IMR-90 (cell line): Measurements from ENCODE around the gene RHBDF1. TPM values are rescaled to one million over a fixed set of nuclear protein-coding genes. Genes with fewer than 3 reads are reported as not detected.

ENCODE experiments used
- ATAC-seq: fragments of 200-7000 bp; cut with Tn5 transposase; 2 replicates; pipeline ENCODE4 v1.9.1; 2020; ENCODE audit warnings: low read depth, mild to moderate bottlenecking, moderate library complexity
- BruUV-seq: library from RNA; stranded (reverse); fragments of 400-500 nt; replicated peaks from 2 replicates; lab custom pipeline; 2021; lab: Mats Ljungman, UMichigan
- CTCF ChIA-PET: fragments of 300-600 bp; formaldehyde crosslinking; extraction: SDS; loops from one replicate; lab custom pipeline; 2021; ENCODE audit warnings: antibody characterized with exemption; lab: Yijun Ruan, JAX
- POLR2A ChIA-PET: fragments of 300-600 bp; sonication (Branson Sonifier 250); formaldehyde crosslinking; loops from one replicate; lab custom pipeline; 2022; ENCODE audit warnings: antibody characterized with exemption; ENCODE audit not compliant: unreplicated experiment; lab: Charles Lee
- DNase-seq: peaks from one replicate; pipeline ENCODE4 v3.0.0; 2013
- H2AFZ ChIP-seq: replicated peaks from 2 replicates; pipeline ENCODE3; 2013; ENCODE audit warnings: low read length, mild to moderate bottlenecking; ENCODE audit not compliant: poor library complexity
- H2AK5ac ChIP-seq: 2 replicates; pipeline ENCODE4 v1.6.1; 2013; ENCODE audit warnings: low read depth, low read length, inconsistent platforms
- H2AK9ac ChIP-seq: replicated peaks from 2 replicates; pipeline ENCODE3; 2013; ENCODE audit warnings: mild to moderate bottlenecking, low read depth, low read length, moderate library complexity; ENCODE audit not compliant: poor library complexity
- H2BK120ac ChIP-seq: 2 replicates; pipeline ENCODE4 v1.6.1; 2013; ENCODE audit warnings: low read depth, low read length, inconsistent platforms
- H2BK15ac ChIP-seq: 3 replicates; pipeline ENCODE4 v1.6.1; 2013; ENCODE audit warnings: low read depth, low read length, inconsistent platforms
- H2BK20ac ChIP-seq: 2 replicates; pipeline ENCODE4 v1.6.1; 2013; ENCODE audit warnings: low read depth, mild to moderate bottlenecking, inconsistent platforms, low read length, moderate library complexity
- H2BK5ac ChIP-seq: 2 replicates; pipeline ENCODE4 v1.6.1; 2013; ENCODE audit warnings: mild to moderate bottlenecking, low read depth, low read length, inconsistent platforms; ENCODE audit not compliant: poor library complexity, severe bottlenecking
- H3K14ac ChIP-seq: replicated peaks from 2 replicates; pipeline ENCODE4 v1.6.1; 2013; ENCODE audit warnings: low read depth, low read length, inconsistent platforms
- H3K18ac ChIP-seq: 2 replicates; pipeline ENCODE4 v1.6.1; 2013; ENCODE audit warnings: low read depth, low read length, control low read depth
- H3K23ac ChIP-seq: 2 replicates; pipeline ENCODE4 v1.6.1; 2013; ENCODE audit warnings: low read depth, low read length, inconsistent platforms
- H3K27ac ChIP-seq: 2 replicates; pipeline ENCODE4 v1.5.1; 2013; ENCODE audit warnings: mild to moderate bottlenecking, control low read depth, low read length; ENCODE audit not compliant: insufficient read depth
- H3K27me3 ChIP-seq: 2 replicates; pipeline ENCODE4 v1.6.1; 2013; ENCODE audit warnings: low read length; ENCODE audit not compliant: control insufficient read depth, insufficient read depth
- H3K36me3 ChIP-seq: 2 replicates; pipeline ENCODE4 v1.6.1; 2013; ENCODE audit warnings: low read length, mixed read lengths; ENCODE audit not compliant: control insufficient read depth, insufficient read depth
- H3K4ac ChIP-seq: 2 replicates; pipeline ENCODE4 v1.6.1; 2013; ENCODE audit warnings: low read depth, low read length, inconsistent platforms
- H3K4me1 ChIP-seq: 2 replicates; pipeline ENCODE4 v1.6.1; 2013; ENCODE audit warnings: low read length, mixed read lengths; ENCODE audit not compliant: control insufficient read depth, insufficient read depth
- H3K4me2 ChIP-seq: 2 replicates; pipeline ENCODE4 v1.6.1; 2013; ENCODE audit warnings: low read depth, mild to moderate bottlenecking, control low read depth, low read length, moderate library complexity
- H3K4me3 ChIP-seq: 2 replicates; pipeline ENCODE4 v1.5.1; 2013; ENCODE audit warnings: low read depth, mild to moderate bottlenecking, control low read depth, low read length, moderate library complexity; ENCODE audit not compliant: insufficient read depth
- H3K56ac ChIP-seq: 2 replicates; pipeline ENCODE4 v1.6.1; 2013; ENCODE audit warnings: low read length, inconsistent platforms; ENCODE audit not compliant: insufficient read depth; ENCODE audit errors: extremely low read depth
- H3K79me1 ChIP-seq, 2 experiments: 2 replicates each; pipeline ENCODE4 v1.6.1; 2013; ENCODE audit warnings: low read length in 2 of 2, inconsistent platforms in 1 of 2, low read depth in 1 of 2
- H3K9ac ChIP-seq: 2 replicates; pipeline ENCODE4 v1.6.1; 2013; ENCODE audit warnings: low read depth, low read length, control low read depth
- H3K9me1 ChIP-seq: 2 replicates; pipeline ENCODE4 v1.6.1; 2013; ENCODE audit warnings: low read length, inconsistent platforms; ENCODE audit not compliant: insufficient read depth
- H3K9me3 ChIP-seq: 2 replicates; pipeline ENCODE4 v1.6.1; 2013; ENCODE audit warnings: low read length; ENCODE audit not compliant: control insufficient read depth, insufficient read depth
- H4K20me1 ChIP-seq: 2 replicates; pipeline ENCODE4 v1.6.1; 2013; ENCODE audit warnings: low read length, inconsistent platforms; ENCODE audit not compliant: insufficient read depth
- H4K5ac ChIP-seq: 2 replicates; pipeline ENCODE4 v1.6.1; 2013; ENCODE audit warnings: mild to moderate bottlenecking, low read depth, low read length, control low read depth
- H4K8ac ChIP-seq, 2 experiments: 2 replicates each; pipeline ENCODE4 v1.6.1; 2013; ENCODE audit warnings: low read depth in 2 of 2, low read length in 2 of 2, control low read depth in 1 of 2, inconsistent platforms in 1 of 2
- H4K91ac ChIP-seq: 2 replicates; pipeline ENCODE4 v1.6.1; 2013; ENCODE audit warnings: low read depth, low read length, inconsistent platforms; ENCODE audit not compliant: insufficient read depth
- BHLHE40 ChIP-seq: fragments of 150-350 bp; IDR thresholded peaks from 2 replicates; pipeline ENCODE4 v1.6.1; 2016; ENCODE audit warnings: mild to moderate bottlenecking, low read depth, low read length
- CEBPB ChIP-seq: IDR thresholded peaks from 2 replicates; pipeline ENCODE4 v1.6.1; 2012; ENCODE audit warnings: low read depth, low read length, improper control_type of control experiment
- CHD1 ChIP-seq: IDR thresholded peaks from 2 replicates; pipeline ENCODE4 v1.6.1; 2012; ENCODE audit warnings: low read depth, low read length, improper control_type of control experiment
- FOS ChIP-seq: fragments of 150-350 bp; IDR thresholded peaks from 2 replicates; pipeline ENCODE4 v1.6.1; 2016; ENCODE audit warnings: low read depth, low read length
- POLR2A ChIP-seq: IDR thresholded peaks from 2 replicates; pipeline ENCODE4 v1.6.1; 2012; ENCODE audit warnings: mild to moderate bottlenecking, low read depth, low read length
- RAD21 ChIP-seq: IDR thresholded peaks from 2 replicates; pipeline ENCODE4 v1.6.1; 2012; ENCODE audit warnings: low read length, improper control_type of control experiment
- RCOR1 ChIP-seq: IDR thresholded peaks from 2 replicates; pipeline ENCODE4 v1.6.1; 2012; ENCODE audit warnings: mild to moderate bottlenecking, low read length, improper control_type of control experiment; ENCODE audit not compliant: insufficient replicate concordance
- RFX5 ChIP-seq: IDR thresholded peaks from 2 replicates; pipeline ENCODE4 v1.8.0; 2012; ENCODE audit warnings: low read depth, mild to moderate bottlenecking, low read length, moderate library complexity
- SMC3 ChIP-seq: fragments of 150-350 bp; IDR thresholded peaks from 2 replicates; pipeline ENCODE4 v1.6.1; 2016; ENCODE audit warnings: low read depth, mild to moderate bottlenecking, antibody characterized with exemption, low read length, moderate library complexity
- WGBS, 2 experiments: methylation state at CpG; one replicate each; pipeline versions ENCODE4 v1.1.5 to v1.1.7; 2013; ENCODE audit warnings: missing lambda C conversion rate in 2 of 2; ENCODE audit not compliant: insufficient read length in 1 of 2; ENCODE audit errors: extremely low coverage in 2 of 2; 5-methylcytosine and 5-hydroxymethylcytosine counted together
- dilution Hi-C: fragments of 300-500 bp; cut with HindIII; formaldehyde crosslinking; loops from one replicate; pipeline ENCODE4 v1.14.3; 2018; ENCODE audit warnings: low sequenced_read_pairs; ENCODE audit not compliant: unreplicated experiment
- in situ Hi-C: fragments of 300-500 bp; cut with MboI; formaldehyde crosslinking; loops from 3 replicates; pipeline ENCODE4 v1.14.3; 2019; ENCODE audit warnings: low sequenced_read_pairs, inconsistent platforms, mixed read lengths
- intact Hi-C: fragments of 100-400 bp; cut with micrococcal nuclease; formaldehyde crosslinking; loops from 2 replicates; pipeline ENCODE4 v1.10.0; 2022
- polyA plus RNA-seq, 3 experiments: library from polyadenylated mRNA; depleted of rRNA; stranded (reverse); fragments of >200 nt; gene quantifications; 2 replicates each; pipeline ENCODE4 v1.2.3, GENCODE V29; 2012; ENCODE audit warnings: low replicate concordance in 1 of 3
- total RNA-seq: library from RNA; depleted of rRNA; stranded (reverse); fragments of >200 nt; gene quantifications from 2 replicates; pipeline ENCODE4 v1.2.3, GENCODE V29; 2012
- TF ChIP-seq, protein P1 (sequence below): fragments of 150-350 bp; IDR thresholded peaks from 2 replicates; pipeline ENCODE4 v1.6.1; 2016; ENCODE audit warnings: low read depth, mild to moderate bottlenecking, low read length, moderate library complexity, borderline replicate concordance
- TF ChIP-seq, protein P2 (sequence below): fragments of 150-350 bp; IDR thresholded peaks from 2 replicates; pipeline ENCODE4 v1.6.1; 2017; ENCODE audit warnings: mild to moderate bottlenecking, antibody characterized with exemption, low read length, low read depth

Gene RHBDF1
- total and polyA plus RNA-seq, 2 of the 4 experiments (the other 2 are of a cell fraction): 13.8 to 86.6 TPM

DNA sequence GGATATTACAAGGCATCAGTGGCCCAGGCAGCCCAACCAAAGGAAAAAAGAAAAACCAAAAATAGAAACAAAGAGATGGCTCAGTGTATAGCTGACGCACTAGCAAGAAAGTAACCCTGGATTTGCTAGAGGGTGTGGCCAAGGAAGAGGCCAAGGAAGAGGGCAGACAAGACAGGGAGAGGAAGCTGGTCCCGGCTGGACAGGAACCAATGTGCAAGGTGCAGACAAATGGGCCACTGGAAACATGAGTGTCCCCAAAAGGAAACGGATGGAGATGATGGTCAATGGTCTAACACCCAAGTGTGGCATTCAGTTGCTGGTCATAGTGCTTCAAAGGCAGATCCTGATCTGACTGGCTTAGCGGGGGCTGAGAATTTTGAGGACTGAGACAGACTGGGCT is 29.7 kb downstream of the RHBDF1 start:
- ChIA-PET POLR2A (no interaction called here), CTCF (no interaction called here)
- WGBS, 2 experiments: 96% methylated on average over 3 of the region's 4 CpGs; no CpG with 5 or more reads in 1 of the 2 experiments

More for the DNA sequence above, 29.7 kb downstream of the RHBDF1 start:
- Histone ChIP-seq H2BK20ac (no peak overlapping the region), H3K9ac (no peak overlapping the region), H3K36me3 (peaks cover 15% of the 10 kb centered on the region), H3K27me3 (no peaks in the 10 kb centered on the region), H4K5ac (no peak overlapping the region), H3K27ac (no peak overlapping the region), H2AFZ (no peak overlapping the region), H3K9me3 (no peaks in the 10 kb centered on the region), H4K8ac (no peak overlapping the region), H3K4ac (no peak overlapping the region), H3K23ac (no peak overlapping the region), H2BK15ac (no peak overlapping the region), H2BK5ac (no peak overlapping the region), H3K18ac (no peak overlapping the region), H3K14ac (no peak overlapping the region), H3K79me1 (peaks cover 4 to 10% of the 10 kb centered on the region in 2 experiments; a peak in 3 of 4 replicates), H3K9me1 (no peaks in the 10 kb centered on the region; the same call in 1 of the 2 replicates), H2BK120ac (no peak overlapping the region), H3K4me2 (no peak overlapping the region), H4K91ac (no peak overlapping the region), H3K4me3 (no peak overlapping the region), H3K56ac (no peak overlapping the region), H4K20me1 (peaks cover 3% of the 10 kb centered on the region; the same call in 1 of the 2 replicates), H3K4me1 (peaks cover 5% of the 10 kb centered on the region; the same call in 1 of the 2 replicates), H2AK5ac (no peak overlapping the region), H2AK9ac (no peak overlapping the region)
- intact Hi-C loops: no loop called here
- no TSS peak for BruUV-seq
- no peak for DNase-seq
- ATAC-seq: no peak
- dilution Hi-C loops: no loop called here
- in situ Hi-C loops: no loop called here
- no peak for TF ChIP-seq RFX5
- TF ChIP-seq, protein P1, sequence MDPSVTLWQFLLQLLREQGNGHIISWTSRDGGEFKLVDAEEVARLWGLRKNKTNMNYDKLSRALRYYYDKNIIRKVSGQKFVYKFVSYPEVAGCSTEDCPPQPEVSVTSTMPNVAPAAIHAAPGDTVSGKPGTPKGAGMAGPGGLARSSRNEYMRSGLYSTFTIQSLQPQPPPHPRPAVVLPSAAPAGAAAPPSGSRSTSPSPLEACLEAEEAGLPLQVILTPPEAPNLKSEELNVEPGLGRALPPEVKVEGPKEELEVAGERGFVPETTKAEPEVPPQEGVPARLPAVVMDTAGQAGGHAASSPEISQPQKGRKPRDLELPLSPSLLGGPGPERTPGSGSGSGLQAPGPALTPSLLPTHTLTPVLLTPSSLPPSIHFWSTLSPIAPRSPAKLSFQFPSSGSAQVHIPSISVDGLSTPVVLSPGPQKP: no peak
- TF ChIP-seq RAD21: no peak
- no peak for TF ChIP-seq FOS
- TF ChIP-seq SMC3: no peak
- no peak for TF ChIP-seq POLR2A
- no peak for TF ChIP-seq CHD1
- no peak for TF ChIP-seq CEBPB
- TF ChIP-seq, protein P2, sequence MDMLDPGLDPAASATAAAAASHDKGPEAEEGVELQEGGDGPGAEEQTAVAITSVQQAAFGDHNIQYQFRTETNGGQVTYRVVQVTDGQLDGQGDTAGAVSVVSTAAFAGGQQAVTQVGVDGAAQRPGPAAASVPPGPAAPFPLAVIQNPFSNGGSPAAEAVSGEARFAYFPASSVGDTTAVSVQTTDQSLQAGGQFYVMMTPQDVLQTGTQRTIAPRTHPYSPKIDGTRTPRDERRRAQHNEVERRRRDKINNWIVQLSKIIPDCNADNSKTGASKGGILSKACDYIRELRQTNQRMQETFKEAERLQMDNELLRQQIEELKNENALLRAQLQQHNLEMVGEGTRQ: no peak
- no peak for TF ChIP-seq BHLHE40
- TF ChIP-seq RCOR1: no peak
